Heart left ventricle (tissue), 13 donors: ENCODE measurements around the gene NUP35.

Experiments
- CTCF ChIP-seq, 12 donors: fragments of 200-600 bp; sonication (generic) in 4 of 12; IDR thresholded peaks; one replicate each; pipeline versions ENCODE4 v1.5.0 to v1.8.0; 2018 to 2022; ENCODE audit warnings: antibody characterized with exemption in 12 of 12, mild to moderate bottlenecking in 5 of 12
- POLR2A ChIP-seq, 2 donors: fragments of 450-650 bp; IDR thresholded peaks; one replicate each; pipeline ENCODE4 v1.6.1; 2017; ENCODE audit warnings: antibody characterized with exemption in 2 of 2, mild to moderate bottlenecking in 2 of 2, moderate library complexity in 2 of 2
- donor health status: ischemic (EF 13 %, LVEDD 7.1; RV severe dilation, severe dysfunction).
- donor health status: DM: no; HTN: yes; CAD: no.
- donor health status: DM: no; HTN: no; CAD: no.
- donor health status: ischemic (EF 25% LVEDD 6.9; RV normal size, moderate dysfunction).
- donor health status: ischemic (EF 25% LVEDD 5.7; RV mildly dilated, moderate dysfunction).
- donor health status: ischemic (EF 35%, LVEDD 5.7; RV mildly dilated, moderate dysfunction).
- donor health status: nonischemic (EF 11% LVEDD 7.7; RV severe dilation, severe dysfunction).
- donor health status: DM: yes; HTN: yes; CAD: no.
- donor health status: PGD.
- donor health status: ischemic (EF 29% LVEDD 5.4; RV normal size, mild dysfunction).
- donor health status: nonischemic (EF 23%, LVEDD 6.1; RV moderate dilation, normal function).

- TF ChIP-seq CTCF (IDR thresholded peaks at IDR 0.05) (no peak), POLR2A (IDR thresholded peaks at IDR 0.05) (no peak)
Measured at GRCh38 chr2:183126635-183127034, 2.4 kb downstream of the NUP35 start.
